GM18861 (cell line): Measurements from ENCODE around the gene RMND5A.
"Not testable (repeated sequence)": the region's sequence is repeated elsewhere in the genome, so short reads cannot be mapped to it uniquely, and the experiment has no call there.

Source experiments
- ATAC-seq: cut with Tn5 transposase; IDR thresholded peaks from one replicate; pipeline ENCODE4 v1.9.1; 2021; ENCODE audit not compliant: unreplicated experiment

The RMND5A gene

GRCh38 chr2:86708126-86708525 is 12.0 kb upstream of the RMND5A start:
- ATAC-seq: not testable (repeated sequence)

- not testable (repeated sequence) for ATAC-seq
Measured at GRCh38 chr2:86714579-86715173, 5.4 kb upstream of the RMND5A start.

- ATAC-seq: not testable (repeated sequence)
Measured at GRCh38 chr2:86719263-86719636, 841 bp upstream of the RMND5A start.

- peak; percentile 10 for ATAC-seq
Measured at GRCh38 chr2:86720540-86721320, 639 bp downstream of the RMND5A start.

- ATAC-seq: not testable (repeated sequence)
Measured at GRCh38 chr2:86725706-86726105, 5.6 kb downstream of the RMND5A start.

GRCh38 chr2:86732040-86732525 is 12.0 kb downstream of the RMND5A start:
- not testable (repeated sequence) for ATAC-seq

GRCh38 chr2:86732837-86733236 is 12.7 kb downstream of the RMND5A start:
- ATAC-seq: not testable (repeated sequence)

GRCh38 chr2:86733528-86733927 is 13.4 kb downstream of the RMND5A start:
- ATAC-seq: not testable (repeated sequence)

- ATAC-seq: not testable (repeated sequence)
Measured at GRCh38 chr2:86734896-86735295, 14.8 kb downstream of the RMND5A start.

- not testable (repeated sequence) for ATAC-seq
Measured at GRCh38 chr2:86739485-86739884, 19.4 kb downstream of the RMND5A start.

- not testable (repeated sequence) for ATAC-seq
Measured at GRCh38 chr2:86739889-86740288, 19.8 kb downstream of the RMND5A start.

- ATAC-seq: not testable (repeated sequence)
Measured at GRCh38 chr2:86741889-86742498, 21.9 kb downstream of the RMND5A start.

GRCh38 chr2:86744152-86744551 is 24.1 kb downstream of the RMND5A start:
- no peak for ATAC-seq

- no peak for ATAC-seq
Measured at GRCh38 chr2:86746939-86747338, 26.8 kb downstream of the RMND5A start.

GRCh38 chr2:86747711-86748639 is 27.9 kb downstream of the RMND5A start:
- ATAC-seq: no peak

GRCh38 chr2:86750240-86750839 is 30.2 kb downstream of the RMND5A start:
- no peak for ATAC-seq

- ATAC-seq: no peak
Measured at GRCh38 chr2:86751778-86752177, 31.7 kb downstream of the RMND5A start.

- no peak for ATAC-seq
Measured at GRCh38 chr2:86752934-86753333, 32.8 kb downstream of the RMND5A start.

GRCh38 chr2:86753606-86754005 is 33.5 kb downstream of the RMND5A start:
- no peak for ATAC-seq

- ATAC-seq: no peak
Measured at GRCh38 chr2:86758405-86758804, 38.3 kb downstream of the RMND5A start.
